Memory B cell (primary cell): ENCODE results near the gene TRAPPC11.
"Not testable (repeated sequence)": the region's sequence is repeated elsewhere in the genome, so short reads cannot be mapped to it uniquely, and the experiment has no call there.

Experiments
- ATAC-seq: fragments of 150-1000 bp; cut with Tn5 transposase; 2 replicates; pipeline ENCODE4 v1.10.0; 2021; ENCODE audit warnings: low read depth, mild to moderate bottlenecking, moderate library complexity
- DNase-seq, 2 donors: peaks; one replicate each; pipeline ENCODE4 v3.0.0; 2022; ENCODE audit warnings: low spot score in 2 of 2
- H3K27ac Mint-ChIP-seq: one replicate; pipeline ENCODE4 v1.8.0; 2022; ENCODE audit warnings: mild to moderate bottlenecking, moderate library complexity, mixed read lengths
- H3K27me3 Mint-ChIP-seq: one replicate; pipeline ENCODE4 v1.8.0; 2022; ENCODE audit warnings: mixed read lengths
- H3K36me3 Mint-ChIP-seq: one replicate; pipeline ENCODE4 v1.8.0; 2022; ENCODE audit warnings: mild to moderate bottlenecking, mixed read lengths
- H3K4me1 Mint-ChIP-seq: one replicate; pipeline ENCODE4 v1.8.0; 2022; ENCODE audit warnings: mixed read lengths
- H3K4me3 Mint-ChIP-seq: one replicate; pipeline ENCODE4 v1.8.0; 2022; ENCODE audit warnings: mild to moderate bottlenecking, moderate library complexity, mixed read lengths
- H3K9me3 Mint-ChIP-seq: one replicate; pipeline ENCODE4 v1.8.0; 2022; ENCODE audit warnings: mixed read lengths

TRAPPC11 gene

GRCh38 chr4:183659029-183659871, at the start of gene TRAPPC11, which contains the start of gene RWDD4:
Gene TRAPPC11 (plus strand): TSS chr4:183659293. CDS start chr4:183663868, 4,575 bp downstream.
Gene RWDD4 (minus strand): TSS chr4:183659185. CDS start chr4:183658952, 233 bp downstream.
- Mint-ChIP-seq H3K27me3 (no peaks in the 10 kb centered on the region), H3K27ac (peak within 1 kb of the TSS; percentile 96), H3K36me3 (peaks cover 8% of the 10 kb centered on the region), H3K9me3 (no peaks in the 10 kb centered on the region), H3K4me1 (peaks cover 17% of the 10 kb centered on the region), H3K4me3 (peak within 1 kb of the TSS; percentile 89)
- peak; percentile 87 to 92 for DNase-seq
- peak; percentile 96 for ATAC-seq

- ATAC-seq (no peak), DNase-seq (no peak)
- peaks cover 5% of the 10 kb centered on the region for H3K27me3 Mint-ChIP-seq
- no peaks in the 10 kb centered on the region for H3K9me3 Mint-ChIP-seq
- no peaks in the 10 kb centered on the region for H3K4me1 Mint-ChIP-seq
- no peaks in the 10 kb centered on the region for H3K36me3 Mint-ChIP-seq
- H3K27ac Mint-ChIP-seq = no peak overlapping the region
- H3K4me3 Mint-ChIP-seq = no peak overlapping the region
These were observed 49.1 kb upstream of the TRAPPC11 start for GRCh38 chr4:183610033-183610432.

GRCh38 chr4:183610613-183611012, 48.5 kb upstream of the TRAPPC11 start:
- no peaks in the 10 kb centered on the region for H3K4me1 Mint-ChIP-seq
- DNase-seq = no peak
- H3K9me3 Mint-ChIP-seq = no peaks in the 10 kb centered on the region
- H3K27me3 Mint-ChIP-seq = peaks cover 7% of the 10 kb centered on the region
- no peak overlapping the region for H3K27ac Mint-ChIP-seq
- no peak for ATAC-seq
- H3K36me3 Mint-ChIP-seq = no peaks in the 10 kb centered on the region
- no peak overlapping the region for H3K4me3 Mint-ChIP-seq

GRCh38 chr4:183611210-183611830, 47.8 kb upstream of the TRAPPC11 start:
- DNase-seq (no peak), ATAC-seq (no peak)
- Mint-ChIP-seq H3K27me3 (peaks cover 10% of the 10 kb centered on the region), H3K4me3 (no peak overlapping the region), H3K36me3 (no peaks in the 10 kb centered on the region), H3K9me3 (no peaks in the 10 kb centered on the region), H3K4me1 (no peaks in the 10 kb centered on the region), H3K27ac (no peak overlapping the region)

GRCh38 chr4:183612329-183613250, 46.5 kb upstream of the TRAPPC11 start:
- H3K4me1 Mint-ChIP-seq = no peaks in the 10 kb centered on the region
- peaks cover 10% of the 10 kb centered on the region for H3K27me3 Mint-ChIP-seq
- no peak for ATAC-seq

GRCh38 chr4:183617075-183617474, 42.0 kb upstream of the TRAPPC11 start:
- DNase-seq (no peak), ATAC-seq (no peak)
- H3K27ac Mint-ChIP-seq = no peak overlapping the region
- no peaks in the 10 kb centered on the region for H3K4me1 Mint-ChIP-seq
- H3K4me3 Mint-ChIP-seq = no peak overlapping the region
- peaks cover 10% of the 10 kb centered on the region for H3K27me3 Mint-ChIP-seq
- H3K36me3 Mint-ChIP-seq = no peaks in the 10 kb centered on the region
- H3K9me3 Mint-ChIP-seq = peaks cover 4% of the 10 kb centered on the region

More at GRCh38 chr4:183612329-183613250, 46.5 kb upstream of the TRAPPC11 start:
- no peaks in the 10 kb centered on the region for H3K36me3 Mint-ChIP-seq
- H3K4me3 Mint-ChIP-seq = no peak overlapping the region
- DNase-seq = no peak
- peaks cover 4% of the 10 kb centered on the region for H3K9me3 Mint-ChIP-seq
- no peak overlapping the region for H3K27ac Mint-ChIP-seq

GRCh38 chr4:183618681-183619080, 40.4 kb upstream of the TRAPPC11 start:
- H3K27me3 Mint-ChIP-seq = peaks cover 7% of the 10 kb centered on the region
- no peak overlapping the region for H3K27ac Mint-ChIP-seq
- peaks cover 4% of the 10 kb centered on the region for H3K9me3 Mint-ChIP-seq
- no peak overlapping the region for H3K4me3 Mint-ChIP-seq
- ATAC-seq (no peak), DNase-seq (no peak)
- H3K36me3 Mint-ChIP-seq = no peaks in the 10 kb centered on the region
- H3K4me1 Mint-ChIP-seq = no peaks in the 10 kb centered on the region

GRCh38 chr4:183620421-183620820, 38.7 kb upstream of the TRAPPC11 start:
- ATAC-seq = no peak
- Mint-ChIP-seq H3K36me3 (no peaks in the 10 kb centered on the region), H3K27ac (no peak overlapping the region), H3K4me3 (no peak overlapping the region), H3K27me3 (peaks cover 9% of the 10 kb centered on the region), H3K4me1 (no peaks in the 10 kb centered on the region), H3K9me3 (peaks cover 4% of the 10 kb centered on the region)
- DNase-seq = no peak

- ATAC-seq (no peak), DNase-seq (no peak)
- Mint-ChIP-seq H3K36me3 (no peaks in the 10 kb centered on the region), H3K4me3 (no peak overlapping the region), H3K27me3 (peaks cover 3% of the 10 kb centered on the region), H3K4me1 (no peaks in the 10 kb centered on the region), H3K27ac (no peak overlapping the region), H3K9me3 (peaks cover 3% of the 10 kb centered on the region)
These were observed 37.2 kb upstream of the TRAPPC11 start for GRCh38 chr4:183621875-183622274.

- Mint-ChIP-seq H3K9me3 (no peaks in the 10 kb centered on the region), H3K4me3 (no peak overlapping the region), H3K27ac (no peak overlapping the region), H3K36me3 (no peaks in the 10 kb centered on the region), H3K4me1 (no peaks in the 10 kb centered on the region), H3K27me3 (peaks cover 5% of the 10 kb centered on the region)
- ATAC-seq (no peak), DNase-seq (no peak)
These were observed 34.5 kb upstream of the TRAPPC11 start for GRCh38 chr4:183624548-183624947.

GRCh38 chr4:183626168-183626567, 32.9 kb upstream of the TRAPPC11 start:
- no peak overlapping the region for H3K27ac Mint-ChIP-seq
- no peaks in the 10 kb centered on the region for H3K9me3 Mint-ChIP-seq
- peaks cover 5% of the 10 kb centered on the region for H3K27me3 Mint-ChIP-seq
- no peaks in the 10 kb centered on the region for H3K4me1 Mint-ChIP-seq
- DNase-seq = no peak
- H3K36me3 Mint-ChIP-seq = no peaks in the 10 kb centered on the region
- H3K4me3 Mint-ChIP-seq = no peak overlapping the region
- no peak for ATAC-seq

GRCh38 chr4:183627286-183627685, 31.8 kb upstream of the TRAPPC11 start:
- not testable (repeated sequence) for ATAC-seq, H3K4me1 Mint-ChIP-seq, H3K4me3 Mint-ChIP-seq, H3K9me3 Mint-ChIP-seq, DNase-seq, H3K27me3 Mint-ChIP-seq, H3K36me3 Mint-ChIP-seq, H3K27ac Mint-ChIP-seq

GRCh38 chr4:183627979-183628588, 31.0 kb upstream of the TRAPPC11 start:
- no peak overlapping the region for H3K4me3 Mint-ChIP-seq
- H3K36me3 Mint-ChIP-seq = no peaks in the 10 kb centered on the region
- no peaks in the 10 kb centered on the region for H3K4me1 Mint-ChIP-seq
- no peak for DNase-seq
- no peak overlapping the region for H3K27ac Mint-ChIP-seq
- H3K9me3 Mint-ChIP-seq = no peaks in the 10 kb centered on the region
- peaks cover 7% of the 10 kb centered on the region for H3K27me3 Mint-ChIP-seq
- no peak for ATAC-seq
